ENCODE results near the gene HES2.

DNA sequence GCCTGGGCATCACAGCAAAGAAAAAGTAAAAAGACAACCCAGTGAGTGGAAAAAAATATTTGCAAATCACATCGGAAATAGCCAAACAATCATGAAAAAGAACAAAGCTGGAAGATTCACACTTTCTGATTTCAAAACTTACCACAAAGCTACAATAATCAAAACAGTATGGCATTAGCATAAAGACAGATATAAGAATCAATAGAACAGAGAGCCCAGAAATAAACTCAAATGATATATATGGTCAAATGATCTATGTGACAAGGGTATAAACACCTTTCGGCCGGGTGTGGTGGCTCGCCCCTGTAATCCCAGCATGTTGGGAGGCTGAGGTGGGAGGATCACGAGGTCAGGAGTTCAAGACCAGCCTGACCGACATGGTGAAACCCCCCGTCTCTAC, 39.7 kb downstream of the HES2 start:
- no peak for TF ChIP-seq POLR2A (IDR thresholded peaks at IDR 0.05; ENCODE audit: low read length)
- no peak for TF ChIP-seq GATA1 (IDR thresholded peaks at IDR 0.05; ENCODE audit: low read depth, low read length)
